ENCODE data around the gene BCL2L2.

BCL2L2 gene

GRCh38 chr14:23296012-23296777 is 10.4 kb upstream of the BCL2L2 start:
- TF ChIP-seq CTCF (IDR thresholded peaks at IDR 0.05; ENCODE audit: low read depth, low read length, missing control alignments): no peak
- no peak overlapping the region for H3K4me3 ChIP-seq (ENCODE audit: low read depth, low read length)
- DNase-seq (ENCODE audit: low read depth): no peak

- H3K4me3 ChIP-seq (ENCODE audit: low read depth, low read length): no peak overlapping the region
- no peak for TF ChIP-seq CTCF (IDR thresholded peaks at IDR 0.05; ENCODE audit: low read depth, low read length, missing control alignments)
- no peak for DNase-seq (ENCODE audit: low read depth)
These were observed 9.5 kb upstream of the BCL2L2 start for GRCh38 chr14:23297096-23297495.

- no peak for DNase-seq (ENCODE audit: low read depth)
- TF ChIP-seq CTCF (IDR thresholded peaks at IDR 0.05; ENCODE audit: low read depth, low read length, missing control alignments): no peak
- no peak overlapping the region for H3K4me3 ChIP-seq (ENCODE audit: low read depth, low read length)
These were observed 8.9 kb upstream of the BCL2L2 start for GRCh38 chr14:23297611-23298277.

- no peak for DNase-seq (ENCODE audit: low read depth)
- TF ChIP-seq CTCF (IDR thresholded peaks at IDR 0.05; ENCODE audit: low read depth, low read length, missing control alignments): peak; percentile 35
- no peak overlapping the region for H3K4me3 ChIP-seq (ENCODE audit: low read depth, low read length)
These were observed 7.2 kb upstream of the BCL2L2 start for GRCh38 chr14:23299211-23299957.

- DNase-seq (ENCODE audit: low read depth): no peak
- TF ChIP-seq CTCF (IDR thresholded peaks at IDR 0.05; ENCODE audit: low read depth, low read length, missing control alignments): no peak
- peak overlapping the region; percentile 82 for H3K4me3 ChIP-seq (ENCODE audit: low read depth, low read length)
These were observed 6.5 kb upstream of the BCL2L2 start for GRCh38 chr14:23299986-23300686.

GRCh38 chr14:23300687-23301223 is 5.9 kb upstream of the BCL2L2 start:
- no peak for DNase-seq (ENCODE audit: low read depth)
- TF ChIP-seq CTCF (IDR thresholded peaks at IDR 0.05; ENCODE audit: low read depth, low read length, missing control alignments): no peak
- H3K4me3 ChIP-seq (ENCODE audit: low read depth, low read length): peak overlapping the region; percentile 82

Measured in GM12864 (cell line).